ENCODE measurements around the gene HSDL1.

DNA sequence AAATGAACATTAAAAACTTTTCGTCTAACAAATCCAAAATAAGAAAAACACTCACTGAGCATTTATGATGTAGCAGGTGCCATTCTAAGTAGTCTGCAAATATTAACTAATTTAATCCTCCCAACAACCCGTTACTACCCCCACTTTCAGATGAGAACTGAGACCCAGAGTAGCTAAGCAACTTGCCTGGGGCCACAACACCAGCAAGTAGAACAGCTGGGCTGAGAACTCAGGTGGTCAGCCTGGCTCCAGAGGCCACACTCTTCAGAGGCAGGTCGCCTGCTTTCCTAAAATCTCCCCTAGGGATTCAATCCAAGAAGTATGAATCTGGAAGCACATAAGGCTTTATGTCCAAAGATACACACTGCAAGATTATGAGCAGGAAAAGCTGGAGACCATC, 34.5 kb downstream of the HSDL1 start:
- TF ChIP-seq, protein P1, sequence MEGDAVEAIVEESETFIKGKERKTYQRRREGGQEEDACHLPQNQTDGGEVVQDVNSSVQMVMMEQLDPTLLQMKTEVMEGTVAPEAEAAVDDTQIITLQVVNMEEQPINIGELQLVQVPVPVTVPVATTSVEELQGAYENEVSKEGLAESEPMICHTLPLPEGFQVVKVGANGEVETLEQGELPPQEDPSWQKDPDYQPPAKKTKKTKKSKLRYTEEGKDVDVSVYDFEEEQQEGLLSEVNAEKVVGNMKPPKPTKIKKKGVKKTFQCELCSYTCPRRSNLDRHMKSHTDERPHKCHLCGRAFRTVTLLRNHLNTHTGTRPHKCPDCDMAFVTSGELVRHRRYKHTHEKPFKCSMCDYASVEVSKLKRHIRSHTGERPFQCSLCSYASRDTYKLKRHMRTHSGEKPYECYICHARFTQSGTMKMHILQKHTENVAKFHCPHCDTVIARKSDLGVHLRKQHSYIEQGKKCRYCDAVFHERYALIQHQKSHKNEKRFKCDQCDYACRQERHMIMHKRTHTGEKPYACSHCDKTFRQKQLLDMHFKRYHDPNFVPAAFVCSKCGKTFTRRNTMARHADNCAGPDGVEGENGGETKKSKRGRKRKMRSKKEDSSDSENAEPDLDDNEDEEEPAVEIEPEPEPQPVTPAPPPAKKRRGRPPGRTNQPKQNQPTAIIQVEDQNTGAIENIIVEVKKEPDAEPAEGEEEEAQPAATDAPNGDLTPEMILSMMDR (IDR thresholded peaks at IDR 0.05): no peak
- TF ChIP-seq ZFP36 (IDR thresholded peaks at IDR 0.05; ENCODE audit: borderline replicate concordance, partially characterized antibody): no peak
- no peak for TF ChIP-seq PHF8 (IDR thresholded peaks at IDR 0.05; ENCODE audit: borderline replicate concordance, low read depth)
- no peak for TF ChIP-seq NR3C1 (IDR thresholded peaks at IDR 0.05)
- no peak for TF ChIP-seq SMC3 (IDR thresholded peaks at IDR 0.05)
